ENCODE data around the gene FTO. TPM values are rescaled to one million over a fixed set of nuclear protein-coding genes. Genes with fewer than 3 reads are reported as not detected.

The FTO gene
- total RNA-seq, 1 donor from 2014 or later = 98.6 TPM

DNA sequence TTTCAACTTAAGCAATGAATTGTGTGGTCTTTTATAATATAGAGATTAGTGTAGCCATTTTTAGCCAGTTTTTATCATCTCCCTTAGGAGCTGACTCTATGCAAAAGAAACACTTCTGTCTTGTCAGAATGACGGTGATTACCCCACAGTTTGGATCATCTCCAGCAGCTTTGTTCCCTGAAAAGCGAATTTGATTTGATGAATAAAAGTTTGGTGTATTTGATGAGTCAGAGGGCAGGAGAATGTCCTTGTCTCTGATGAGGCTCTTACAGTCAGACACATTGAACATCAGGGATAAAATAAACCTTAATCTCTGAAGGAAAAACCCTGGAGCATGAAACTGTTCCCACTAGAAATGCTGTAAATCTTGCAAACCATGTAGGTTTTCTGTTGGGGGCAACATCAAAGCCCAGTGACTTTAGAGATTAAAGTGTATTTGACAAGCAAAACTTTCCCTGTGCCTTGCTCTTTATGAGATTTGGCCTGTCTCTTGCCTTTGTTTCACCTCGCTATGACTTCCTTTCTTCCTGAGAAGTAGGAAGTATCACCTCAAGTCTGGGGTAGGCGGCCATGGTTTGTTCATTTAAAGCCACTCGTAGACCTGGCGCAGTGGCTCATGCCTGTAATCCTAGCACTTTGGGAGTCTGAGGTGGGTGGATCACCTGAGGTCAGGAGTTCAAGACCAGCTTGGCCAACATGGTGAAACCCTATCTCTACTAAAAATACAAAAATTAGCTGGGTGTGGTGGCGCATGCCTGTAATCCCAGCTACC lies 209.3 kb downstream of the FTO start:
- TF ChIP-seq, protein P1, sequence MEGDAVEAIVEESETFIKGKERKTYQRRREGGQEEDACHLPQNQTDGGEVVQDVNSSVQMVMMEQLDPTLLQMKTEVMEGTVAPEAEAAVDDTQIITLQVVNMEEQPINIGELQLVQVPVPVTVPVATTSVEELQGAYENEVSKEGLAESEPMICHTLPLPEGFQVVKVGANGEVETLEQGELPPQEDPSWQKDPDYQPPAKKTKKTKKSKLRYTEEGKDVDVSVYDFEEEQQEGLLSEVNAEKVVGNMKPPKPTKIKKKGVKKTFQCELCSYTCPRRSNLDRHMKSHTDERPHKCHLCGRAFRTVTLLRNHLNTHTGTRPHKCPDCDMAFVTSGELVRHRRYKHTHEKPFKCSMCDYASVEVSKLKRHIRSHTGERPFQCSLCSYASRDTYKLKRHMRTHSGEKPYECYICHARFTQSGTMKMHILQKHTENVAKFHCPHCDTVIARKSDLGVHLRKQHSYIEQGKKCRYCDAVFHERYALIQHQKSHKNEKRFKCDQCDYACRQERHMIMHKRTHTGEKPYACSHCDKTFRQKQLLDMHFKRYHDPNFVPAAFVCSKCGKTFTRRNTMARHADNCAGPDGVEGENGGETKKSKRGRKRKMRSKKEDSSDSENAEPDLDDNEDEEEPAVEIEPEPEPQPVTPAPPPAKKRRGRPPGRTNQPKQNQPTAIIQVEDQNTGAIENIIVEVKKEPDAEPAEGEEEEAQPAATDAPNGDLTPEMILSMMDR (IDR thresholded peaks at IDR 0.05) = no peak
- no peak overlapping the region for H3K27ac ChIP-seq
- H3K36me3 ChIP-seq = no peaks in the 10 kb centered on the region
- H3K4me3 ChIP-seq = no peak overlapping the region
- peaks cover 8% of the 10 kb centered on the region for H3K4me1 ChIP-seq
- intact Hi-C loops (cut with DNase I) = no loop called here
- no peak for ATAC-seq
- H3K27me3 ChIP-seq (ENCODE audit: low read depth) = no peaks in the 10 kb centered on the region
- DNase-seq = no peak
- H3K9me3 ChIP-seq = no peaks in the 10 kb centered on the region

DNA sequence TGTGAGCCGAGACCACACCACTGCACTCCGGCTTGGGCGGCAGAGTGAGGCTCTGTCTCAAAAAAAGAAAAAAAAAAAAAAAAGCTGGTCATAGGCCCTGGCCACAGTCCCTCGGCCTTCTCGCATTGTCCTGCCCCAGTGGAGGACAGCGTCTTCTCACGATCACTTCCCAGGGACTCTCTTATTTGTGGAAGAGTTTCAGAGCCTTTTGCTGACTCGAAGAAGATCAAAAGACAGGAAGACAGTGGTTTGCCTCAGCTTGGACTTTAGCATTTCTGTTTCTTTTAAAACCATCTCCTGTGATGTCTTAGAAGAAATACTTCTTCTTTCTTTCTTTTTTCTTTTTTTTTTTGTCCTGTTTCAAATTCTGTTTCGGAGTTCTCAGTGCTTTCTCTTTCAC lies 210.0 kb downstream of the FTO start:
- Histone ChIP-seq H3K4me3 (no peak overlapping the region), H3K36me3 (no peaks in the 10 kb centered on the region), H3K4me1 (peaks cover 8% of the 10 kb centered on the region), H3K27me3 (ENCODE audit: low read depth) (no peaks in the 10 kb centered on the region), H3K27ac (no peak overlapping the region), H3K9me3 (no peaks in the 10 kb centered on the region)
- no peak for ATAC-seq
- intact Hi-C loops (cut with DNase I) = no loop called here
- TF ChIP-seq, protein P1 (IDR thresholded peaks at IDR 0.05) = no peak
- DNase-seq = no peak

DNA sequence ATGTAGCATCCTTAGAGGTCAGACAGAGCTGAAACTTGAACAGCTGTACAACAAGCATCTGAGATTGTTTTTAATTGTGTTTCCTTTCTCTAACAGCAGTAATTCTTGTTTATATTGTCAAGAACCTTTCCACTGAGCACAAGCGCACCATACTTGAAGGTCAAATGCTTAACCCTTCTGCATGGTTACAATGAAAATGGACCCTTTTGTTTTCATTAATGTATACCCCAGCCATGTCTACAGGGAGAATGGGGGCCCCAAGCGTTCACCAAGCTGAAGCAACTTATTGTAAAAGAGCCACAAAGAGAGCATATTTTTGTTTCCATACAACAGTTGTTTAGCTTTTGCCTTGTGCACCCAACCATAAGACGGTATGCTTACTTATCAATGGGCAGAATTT lies 210.8 kb downstream of the FTO start:
- intact Hi-C loops (cut with DNase I) = no loop called here
- no peak overlapping the region for H3K27ac ChIP-seq
- DNase-seq (no peak), ATAC-seq (no peak)
- H3K4me3 ChIP-seq = no peak overlapping the region
- no peaks in the 10 kb centered on the region for H3K27me3 ChIP-seq (ENCODE audit: low read depth)
- no peaks in the 10 kb centered on the region for H3K36me3 ChIP-seq
- TF ChIP-seq, protein P1 (IDR thresholded peaks at IDR 0.05) = no peak
- H3K4me1 ChIP-seq = peaks cover 8% of the 10 kb centered on the region
- no peaks in the 10 kb centered on the region for H3K9me3 ChIP-seq

DNA sequence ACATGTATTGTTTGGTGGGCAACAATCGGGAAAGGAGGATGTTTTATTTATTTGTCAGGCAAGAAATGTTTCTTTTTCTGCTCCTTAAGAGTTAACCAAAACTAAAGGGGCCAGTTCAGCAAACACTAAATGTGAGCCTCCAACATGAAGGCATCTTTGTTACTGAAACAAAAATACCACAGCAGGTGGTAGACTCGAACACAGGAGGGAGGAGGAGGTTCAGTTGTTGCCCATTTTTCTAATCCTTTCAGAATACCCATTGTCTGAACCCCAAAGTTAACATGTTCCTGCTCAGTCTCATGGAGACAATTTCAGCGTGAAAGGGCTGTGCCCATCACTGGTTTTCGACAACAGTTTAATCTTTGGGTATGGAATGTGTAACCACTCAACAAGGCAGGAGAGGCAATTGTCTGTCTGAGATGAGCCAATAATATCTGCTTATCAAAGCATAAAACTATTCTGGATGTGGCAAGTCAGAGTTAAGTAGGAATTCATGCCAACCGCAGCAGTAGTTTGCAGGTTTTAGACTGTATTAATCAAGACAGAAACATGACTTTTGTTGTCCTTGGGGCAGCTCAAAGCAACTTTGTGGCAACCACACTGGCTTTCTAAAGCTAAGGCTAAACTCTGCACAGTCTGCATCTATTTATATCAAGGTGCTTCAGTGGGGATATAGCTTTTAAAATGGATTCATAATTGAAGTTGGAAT lies 211.7 kb downstream of the FTO start:
- TF ChIP-seq, protein P1 (IDR thresholded peaks at IDR 0.05) = no peak
- ATAC-seq (no peak), DNase-seq (no peak)
- Histone ChIP-seq H3K9me3 (no peaks in the 10 kb centered on the region), H3K36me3 (no peaks in the 10 kb centered on the region), H3K4me1 (peaks cover 8% of the 10 kb centered on the region), H3K4me3 (no peak overlapping the region), H3K27me3 (ENCODE audit: low read depth) (no peaks in the 10 kb centered on the region), H3K27ac (no peak overlapping the region)
- intact Hi-C loops (cut with DNase I) = no loop called here

DNA sequence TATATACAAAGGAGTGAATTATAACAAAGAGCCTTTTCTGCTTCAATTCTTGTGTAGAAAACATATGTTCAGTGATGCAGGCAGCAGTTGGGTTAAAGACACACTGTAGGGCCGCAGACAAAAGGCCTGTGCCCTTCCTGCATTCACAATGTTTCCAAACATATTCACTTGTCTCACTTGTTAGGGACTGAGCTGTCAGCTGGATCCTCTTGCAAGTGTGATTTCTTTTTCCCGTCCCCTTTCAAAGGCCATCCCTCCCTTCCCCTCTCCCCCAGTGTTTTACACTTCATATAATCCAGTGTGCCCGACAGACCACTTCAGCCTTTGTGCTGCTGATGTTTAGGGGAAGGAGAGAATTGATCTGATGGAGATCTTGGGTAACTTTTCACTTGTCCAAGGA lies 217.0 kb downstream of the FTO start:
- H3K4me3 ChIP-seq = no peak overlapping the region
- no peak overlapping the region for H3K27ac ChIP-seq
- ATAC-seq (no peak), DNase-seq (no peak)
- intact Hi-C loops (cut with DNase I) = no loop called here
- H3K36me3 ChIP-seq = no peaks in the 10 kb centered on the region
- no peaks in the 10 kb centered on the region for H3K27me3 ChIP-seq (ENCODE audit: low read depth)
- TF ChIP-seq, protein P1 (IDR thresholded peaks at IDR 0.05) = no peak
- H3K9me3 ChIP-seq = no peaks in the 10 kb centered on the region
- H3K4me1 ChIP-seq = no peaks in the 10 kb centered on the region

All from lower lobe of right lung (tissue), 2 donors.